IMR-90 (cell line): ENCODE measurements around the gene PPP3R2. TPM values are rescaled to one million over a fixed set of nuclear protein-coding genes. Genes with fewer than 3 reads are reported as not detected.
"Not testable (repeated sequence)": the region's sequence is repeated elsewhere in the genome, so short reads cannot be mapped to it uniquely, and the experiment has no call there.

Experiments used
- ATAC-seq: fragments of 200-7000 bp; cut with Tn5 transposase; 2 replicates; pipeline ENCODE4 v1.9.1; 2020; ENCODE audit warnings: low read depth, mild to moderate bottlenecking, moderate library complexity
- BruUV-seq: library from RNA; stranded (reverse); fragments of 400-500 nt; replicated peaks from 2 replicates; lab custom pipeline; 2021; lab: Mats Ljungman, UMichigan
- CTCF ChIA-PET: fragments of 300-600 bp; formaldehyde crosslinking; extraction: SDS; loops from one replicate; lab custom pipeline; 2021; ENCODE audit warnings: antibody characterized with exemption; lab: Yijun Ruan, JAX
- POLR2A ChIA-PET: fragments of 300-600 bp; sonication (Branson Sonifier 250); formaldehyde crosslinking; loops from one replicate; lab custom pipeline; 2022; ENCODE audit warnings: antibody characterized with exemption; ENCODE audit not compliant: unreplicated experiment; lab: Charles Lee
- DNase-seq: peaks from one replicate; pipeline ENCODE4 v3.0.0; 2013
- H2AFZ ChIP-seq: replicated peaks from 2 replicates; pipeline ENCODE3; 2013; ENCODE audit warnings: low read length, mild to moderate bottlenecking; ENCODE audit not compliant: poor library complexity
- H2AK5ac ChIP-seq: 2 replicates; pipeline ENCODE4 v1.6.1; 2013; ENCODE audit warnings: low read depth, low read length, inconsistent platforms
- H2AK9ac ChIP-seq: replicated peaks from 2 replicates; pipeline ENCODE3; 2013; ENCODE audit warnings: mild to moderate bottlenecking, low read depth, low read length, moderate library complexity; ENCODE audit not compliant: poor library complexity
- H2BK120ac ChIP-seq: 2 replicates; pipeline ENCODE4 v1.6.1; 2013; ENCODE audit warnings: low read depth, low read length, inconsistent platforms
- H2BK15ac ChIP-seq: 3 replicates; pipeline ENCODE4 v1.6.1; 2013; ENCODE audit warnings: low read depth, low read length, inconsistent platforms
- H2BK20ac ChIP-seq: 2 replicates; pipeline ENCODE4 v1.6.1; 2013; ENCODE audit warnings: low read depth, mild to moderate bottlenecking, inconsistent platforms, low read length, moderate library complexity
- H2BK5ac ChIP-seq: 2 replicates; pipeline ENCODE4 v1.6.1; 2013; ENCODE audit warnings: mild to moderate bottlenecking, low read depth, low read length, inconsistent platforms; ENCODE audit not compliant: poor library complexity, severe bottlenecking
- H3K14ac ChIP-seq: replicated peaks from 2 replicates; pipeline ENCODE4 v1.6.1; 2013; ENCODE audit warnings: low read depth, low read length, inconsistent platforms
- H3K18ac ChIP-seq: 2 replicates; pipeline ENCODE4 v1.6.1; 2013; ENCODE audit warnings: low read depth, low read length, control low read depth
- H3K23ac ChIP-seq: 2 replicates; pipeline ENCODE4 v1.6.1; 2013; ENCODE audit warnings: low read depth, low read length, inconsistent platforms
- H3K27ac ChIP-seq: 2 replicates; pipeline ENCODE4 v1.5.1; 2013; ENCODE audit warnings: mild to moderate bottlenecking, control low read depth, low read length; ENCODE audit not compliant: insufficient read depth
- H3K27me3 ChIP-seq: 2 replicates; pipeline ENCODE4 v1.6.1; 2013; ENCODE audit warnings: low read length; ENCODE audit not compliant: control insufficient read depth, insufficient read depth
- H3K36me3 ChIP-seq: 2 replicates; pipeline ENCODE4 v1.6.1; 2013; ENCODE audit warnings: low read length, mixed read lengths; ENCODE audit not compliant: control insufficient read depth, insufficient read depth
- H3K4ac ChIP-seq: 2 replicates; pipeline ENCODE4 v1.6.1; 2013; ENCODE audit warnings: low read depth, low read length, inconsistent platforms
- H3K4me1 ChIP-seq: 2 replicates; pipeline ENCODE4 v1.6.1; 2013; ENCODE audit warnings: low read length, mixed read lengths; ENCODE audit not compliant: control insufficient read depth, insufficient read depth
- H3K4me2 ChIP-seq: 2 replicates; pipeline ENCODE4 v1.6.1; 2013; ENCODE audit warnings: low read depth, mild to moderate bottlenecking, control low read depth, low read length, moderate library complexity
- H3K4me3 ChIP-seq: 2 replicates; pipeline ENCODE4 v1.5.1; 2013; ENCODE audit warnings: low read depth, mild to moderate bottlenecking, control low read depth, low read length, moderate library complexity; ENCODE audit not compliant: insufficient read depth
- H3K56ac ChIP-seq: 2 replicates; pipeline ENCODE4 v1.6.1; 2013; ENCODE audit warnings: low read length, inconsistent platforms; ENCODE audit not compliant: insufficient read depth; ENCODE audit errors: extremely low read depth
- H3K79me1 ChIP-seq, 2 experiments: 2 replicates each; pipeline ENCODE4 v1.6.1; 2013; ENCODE audit warnings: low read length in 2 of 2, inconsistent platforms in 1 of 2, low read depth in 1 of 2
- H3K9ac ChIP-seq: 2 replicates; pipeline ENCODE4 v1.6.1; 2013; ENCODE audit warnings: low read depth, low read length, control low read depth
- H3K9me1 ChIP-seq: 2 replicates; pipeline ENCODE4 v1.6.1; 2013; ENCODE audit warnings: low read length, inconsistent platforms; ENCODE audit not compliant: insufficient read depth
- H3K9me3 ChIP-seq: 2 replicates; pipeline ENCODE4 v1.6.1; 2013; ENCODE audit warnings: low read length; ENCODE audit not compliant: control insufficient read depth, insufficient read depth
- H4K20me1 ChIP-seq: 2 replicates; pipeline ENCODE4 v1.6.1; 2013; ENCODE audit warnings: low read length, inconsistent platforms; ENCODE audit not compliant: insufficient read depth
- H4K5ac ChIP-seq: 2 replicates; pipeline ENCODE4 v1.6.1; 2013; ENCODE audit warnings: mild to moderate bottlenecking, low read depth, low read length, control low read depth
- H4K8ac ChIP-seq, 2 experiments: 2 replicates each; pipeline ENCODE4 v1.6.1; 2013; ENCODE audit warnings: low read depth in 2 of 2, low read length in 2 of 2, control low read depth in 1 of 2, inconsistent platforms in 1 of 2
- H4K91ac ChIP-seq: 2 replicates; pipeline ENCODE4 v1.6.1; 2013; ENCODE audit warnings: low read depth, low read length, inconsistent platforms; ENCODE audit not compliant: insufficient read depth
- FOS ChIP-seq: fragments of 150-350 bp; IDR thresholded peaks from 2 replicates; pipeline ENCODE4 v1.6.1; 2016; ENCODE audit warnings: low read depth, low read length
- MAFK ChIP-seq: IDR thresholded peaks from 2 replicates; pipeline ENCODE4 v1.6.1; 2012; ENCODE audit warnings: low read depth, low read length, improper control_type of control experiment
- NFE2L2 ChIP-seq: fragments of 150-350 bp; IDR thresholded peaks from 2 replicates; pipeline ENCODE4 v1.6.1; 2016; ENCODE audit warnings: low read depth, mild to moderate bottlenecking, low read length
- WGBS, 2 experiments: methylation state at CpG; one replicate each; pipeline versions ENCODE4 v1.1.5 to v1.1.7; 2013; ENCODE audit warnings: missing lambda C conversion rate in 2 of 2; ENCODE audit not compliant: insufficient read length in 1 of 2; ENCODE audit errors: extremely low coverage in 2 of 2; 5-methylcytosine and 5-hydroxymethylcytosine counted together
- dilution Hi-C: fragments of 300-500 bp; cut with HindIII; formaldehyde crosslinking; loops from one replicate; pipeline ENCODE4 v1.14.3; 2018; ENCODE audit warnings: low sequenced_read_pairs; ENCODE audit not compliant: unreplicated experiment
- in situ Hi-C: fragments of 300-500 bp; cut with MboI; formaldehyde crosslinking; loops from 3 replicates; pipeline ENCODE4 v1.14.3; 2019; ENCODE audit warnings: low sequenced_read_pairs, inconsistent platforms, mixed read lengths
- intact Hi-C: fragments of 100-400 bp; cut with micrococcal nuclease; formaldehyde crosslinking; loops from 2 replicates; pipeline ENCODE4 v1.10.0; 2022
- polyA plus RNA-seq, 3 experiments: library from polyadenylated mRNA; depleted of rRNA; stranded (reverse); fragments of >200 nt; gene quantifications; 2 replicates each; pipeline ENCODE4 v1.2.3, GENCODE V29; 2012; ENCODE audit warnings: low replicate concordance in 1 of 3
- total RNA-seq: library from RNA; depleted of rRNA; stranded (reverse); fragments of >200 nt; gene quantifications from 2 replicates; pipeline ENCODE4 v1.2.3, GENCODE V29; 2012

PPP3R2 gene
- total and polyA plus RNA-seq, 2 of the 4 experiments (the other 2 are of a cell fraction) = not detected

GRCh38 chr9:101590074-101590473 is 4.7 kb downstream of the PPP3R2 start:
- H3K4me1 ChIP-seq, BruUV-seq, H2AK5ac ChIP-seq, intact Hi-C loops, H3K79me1 ChIP-seq, H2BK15ac ChIP-seq, POLR2A ChIA-PET, H3K9me3 ChIP-seq, H3K4ac ChIP-seq, H2BK120ac ChIP-seq, in situ Hi-C loops, H3K14ac ChIP-seq, H3K4me3 ChIP-seq, H4K20me1 ChIP-seq, H3K27me3 ChIP-seq, H3K27ac ChIP-seq, H3K23ac ChIP-seq, H2BK20ac ChIP-seq, H3K4me2 ChIP-seq, H3K9me1 ChIP-seq, H3K18ac ChIP-seq, CTCF ChIA-PET, H4K8ac ChIP-seq, H4K5ac ChIP-seq, H2AFZ ChIP-seq, dilution Hi-C loops, H2AK9ac ChIP-seq, H4K91ac ChIP-seq, H3K56ac ChIP-seq, H3K9ac ChIP-seq, H2BK5ac ChIP-seq, H3K36me3 ChIP-seq: not testable (repeated sequence)
- peak; percentile 80 for DNase-seq
- WGBS, 2 experiments = no CpG with 5 or more reads among the region's 6 CpGs
- peak; percentile 86 for ATAC-seq
- TF ChIP-seq FOS (peak; percentile 57; the same call in 1 of the 2 replicates), MAFK (peak; percentile 12; the same call in 1 of the 2 replicates), NFE2L2 (peak; percentile 55)
